ENCODE measurements around the gene UFC1. TPM values are rescaled to one million over a fixed set of nuclear protein-coding genes. Genes with fewer than 3 reads are reported as not detected.
A peak's percentile ranks its signal among the peaks of the same experiment; 100 is the strongest.

Gene UFC1
- total RNA-seq, 1 donor from 2014 or later = 76.4 TPM

DNA sequence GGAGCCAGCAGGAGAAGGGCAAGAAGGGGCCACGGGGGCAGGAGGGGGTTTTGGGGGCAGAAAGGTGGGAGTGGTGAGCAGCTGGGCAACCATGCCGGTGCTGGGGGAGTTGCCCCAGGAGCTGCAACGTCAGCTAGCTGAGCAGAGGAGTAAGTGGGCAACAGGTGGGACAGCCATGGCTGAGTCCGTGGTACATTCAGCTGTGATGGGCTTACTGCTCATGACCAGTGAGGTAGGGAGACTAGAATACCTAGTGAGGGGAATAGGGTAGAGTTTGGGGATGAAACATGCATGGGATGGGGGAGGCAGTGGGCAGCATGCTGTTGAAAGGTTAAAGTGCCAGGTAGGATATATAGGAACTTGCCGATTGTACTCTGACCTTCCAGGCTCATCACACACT is 7.9 kb downstream of the UFC1 start:
- intact Hi-C loops (cut with micrococcal nuclease) = no loop called here
- Histone ChIP-seq H3K9me3 (replicated peaks) (no peaks in the 10 kb centered on the region), H3K27ac (replicated peaks) (no peak overlapping the region)

DNA sequence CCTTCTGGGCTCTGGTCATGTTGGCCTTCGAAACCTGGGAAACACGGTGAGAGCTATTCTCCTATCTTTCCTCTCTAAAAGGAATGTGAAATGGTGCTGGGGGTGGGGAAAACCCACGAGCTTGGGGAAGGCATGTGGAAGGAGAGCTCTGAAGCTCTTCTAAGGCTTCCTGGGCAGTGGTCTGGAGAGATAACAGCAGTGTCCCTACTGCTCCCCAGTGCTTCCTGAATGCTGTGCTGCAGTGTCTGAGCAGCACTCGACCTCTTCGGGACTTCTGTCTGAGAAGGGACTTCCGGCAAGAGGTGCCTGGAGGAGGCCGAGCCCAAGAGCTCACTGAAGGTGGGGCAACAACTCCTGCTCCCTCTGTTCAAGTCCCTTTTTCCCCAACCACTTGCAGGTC is 8.3 kb downstream of the UFC1 start:
- Histone ChIP-seq H3K27me3 (ENCODE audit: low read depth) (no peaks in the 10 kb centered on the region), H3K9me3 (replicated peaks) (no peaks in the 10 kb centered on the region), H3K4me1 (peaks cover 58% of the 10 kb centered on the region), H3K27ac (replicated peaks) (no peak overlapping the region), H3K36me3 (peaks cover 40% of the 10 kb centered on the region), H3K4me3 (no peak overlapping the region)
- intact Hi-C loops (cut with micrococcal nuclease) = no loop called here
- DNase-seq = no peak
- TF ChIP-seq, protein P1, sequence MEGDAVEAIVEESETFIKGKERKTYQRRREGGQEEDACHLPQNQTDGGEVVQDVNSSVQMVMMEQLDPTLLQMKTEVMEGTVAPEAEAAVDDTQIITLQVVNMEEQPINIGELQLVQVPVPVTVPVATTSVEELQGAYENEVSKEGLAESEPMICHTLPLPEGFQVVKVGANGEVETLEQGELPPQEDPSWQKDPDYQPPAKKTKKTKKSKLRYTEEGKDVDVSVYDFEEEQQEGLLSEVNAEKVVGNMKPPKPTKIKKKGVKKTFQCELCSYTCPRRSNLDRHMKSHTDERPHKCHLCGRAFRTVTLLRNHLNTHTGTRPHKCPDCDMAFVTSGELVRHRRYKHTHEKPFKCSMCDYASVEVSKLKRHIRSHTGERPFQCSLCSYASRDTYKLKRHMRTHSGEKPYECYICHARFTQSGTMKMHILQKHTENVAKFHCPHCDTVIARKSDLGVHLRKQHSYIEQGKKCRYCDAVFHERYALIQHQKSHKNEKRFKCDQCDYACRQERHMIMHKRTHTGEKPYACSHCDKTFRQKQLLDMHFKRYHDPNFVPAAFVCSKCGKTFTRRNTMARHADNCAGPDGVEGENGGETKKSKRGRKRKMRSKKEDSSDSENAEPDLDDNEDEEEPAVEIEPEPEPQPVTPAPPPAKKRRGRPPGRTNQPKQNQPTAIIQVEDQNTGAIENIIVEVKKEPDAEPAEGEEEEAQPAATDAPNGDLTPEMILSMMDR (IDR thresholded peaks at IDR 0.05; ENCODE audit: borderline replicate concordance) = no peak

More for the DNA sequence above, 7.9 kb downstream of the UFC1 start:
- DNase-seq = no peak
- TF ChIP-seq, protein P1 (IDR thresholded peaks at IDR 0.05; ENCODE audit: borderline replicate concordance) = no peak
- H3K4me1 ChIP-seq = peaks cover 54% of the 10 kb centered on the region
- no peaks in the 10 kb centered on the region for H3K27me3 ChIP-seq (ENCODE audit: low read depth)
- peaks cover 44% of the 10 kb centered on the region for H3K36me3 ChIP-seq
- no peak overlapping the region for H3K4me3 ChIP-seq

DNA sequence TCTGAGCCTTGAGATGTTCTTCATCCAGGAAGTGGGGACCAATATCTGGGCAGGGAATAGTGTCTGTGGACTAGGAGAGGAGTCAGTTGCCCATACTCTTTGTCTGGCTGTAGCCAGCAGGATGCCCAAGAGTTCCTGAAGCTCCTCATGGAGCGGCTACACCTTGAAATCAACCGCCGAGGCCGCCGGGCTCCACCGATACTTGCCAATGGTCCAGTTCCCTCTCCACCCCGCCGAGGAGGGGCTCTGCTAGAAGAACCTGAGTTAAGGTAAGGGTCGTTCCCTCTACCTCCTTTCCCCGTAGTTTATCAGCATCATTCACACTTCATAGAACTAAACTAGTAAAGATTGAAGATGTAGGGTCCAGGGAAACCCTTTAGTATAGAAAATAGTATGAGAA is 9.0 kb downstream of the UFC1 start:
- H3K27ac ChIP-seq (replicated peaks) = no peak overlapping the region
- H3K27me3 ChIP-seq (ENCODE audit: low read depth) = no peaks in the 10 kb centered on the region
- intact Hi-C loops (cut with micrococcal nuclease) = no loop called here
- TF ChIP-seq, protein P1 (IDR thresholded peaks at IDR 0.05; ENCODE audit: borderline replicate concordance) = no peak
- DNase-seq = no peak
- H3K4me3 ChIP-seq = no peak overlapping the region
- peaks cover 66% of the 10 kb centered on the region for H3K4me1 ChIP-seq
- H3K36me3 ChIP-seq = peaks cover 33% of the 10 kb centered on the region
- H3K9me3 ChIP-seq (replicated peaks) = no peaks in the 10 kb centered on the region

DNA sequence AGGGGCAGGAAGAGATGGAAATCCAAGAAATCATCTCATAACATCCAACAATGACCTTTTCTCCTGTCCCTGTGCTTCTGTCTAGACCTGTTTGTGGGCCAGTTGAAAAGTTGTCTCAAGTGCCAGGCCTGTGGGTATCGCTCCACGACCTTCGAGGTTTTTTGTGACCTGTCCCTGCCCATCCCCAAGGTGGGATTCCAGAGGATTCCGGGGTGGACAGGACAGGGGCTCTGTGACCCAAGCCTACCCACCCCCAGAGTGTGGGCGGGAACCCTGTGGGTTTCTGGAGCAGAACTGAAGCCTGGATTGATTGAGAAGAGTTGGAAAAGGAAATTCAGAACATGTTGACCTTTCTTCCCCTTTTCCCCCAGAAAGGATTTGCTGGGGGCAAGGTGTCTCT is 10.0 kb downstream of the UFC1 start:
- H3K36me3 ChIP-seq = peaks cover 25% of the 10 kb centered on the region
- intact Hi-C loops (cut with micrococcal nuclease) = no loop called here
- peaks cover 64% of the 10 kb centered on the region for H3K4me1 ChIP-seq
- H3K27me3 ChIP-seq (ENCODE audit: low read depth) = no peaks in the 10 kb centered on the region
- no peak overlapping the region for H3K4me3 ChIP-seq
- no peak overlapping the region for H3K27ac ChIP-seq (replicated peaks)
- no peak for DNase-seq
- TF ChIP-seq, protein P1 (IDR thresholded peaks at IDR 0.05; ENCODE audit: borderline replicate concordance) = no peak
- H3K9me3 ChIP-seq (replicated peaks) = no peaks in the 10 kb centered on the region

DNA sequence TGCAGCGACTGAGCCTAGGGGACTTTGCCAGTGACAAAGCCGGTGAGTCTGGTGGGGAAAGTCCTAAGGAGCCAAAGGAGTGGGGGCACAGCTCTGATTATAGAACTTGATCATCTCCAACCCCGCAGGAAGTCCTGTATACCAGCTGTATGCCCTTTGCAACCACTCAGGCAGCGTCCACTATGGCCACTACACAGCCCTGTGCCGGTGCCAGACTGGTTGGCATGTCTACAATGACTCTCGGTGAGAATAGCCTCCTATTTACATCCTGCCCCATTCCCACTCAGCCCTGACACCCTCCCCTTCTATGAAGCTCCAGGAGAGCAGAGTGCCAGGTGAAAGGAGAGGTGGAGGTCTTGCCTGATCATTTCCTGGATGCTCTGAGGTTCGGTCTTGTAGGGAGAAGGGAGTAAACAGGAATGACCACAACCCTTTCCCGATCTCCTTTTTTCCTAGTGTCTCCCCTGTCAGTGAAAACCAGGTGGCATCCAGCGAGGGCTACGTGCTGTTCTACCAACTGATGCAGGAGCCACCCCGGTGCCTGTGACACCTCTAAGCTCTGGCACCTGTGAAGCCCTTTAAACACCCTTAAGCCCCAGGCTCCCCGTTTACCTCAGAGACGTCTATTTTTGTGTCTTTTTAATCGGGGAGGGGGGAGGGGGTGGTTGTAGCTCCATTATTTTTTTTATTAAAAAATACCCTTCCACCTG is 11.3 kb downstream of the UFC1 start:
- DNase-seq = no peak
- TF ChIP-seq, protein P1 (IDR thresholded peaks at IDR 0.05; ENCODE audit: borderline replicate concordance) = no peak
- Histone ChIP-seq H3K27ac (replicated peaks) (peak overlapping the region; percentile 91), H3K9me3 (replicated peaks) (no peaks in the 10 kb centered on the region), H3K4me3 (peak overlapping the region; percentile 80), H3K36me3 (peaks cover 38% of the 10 kb centered on the region), H3K4me1 (peaks cover 53% of the 10 kb centered on the region), H3K27me3 (ENCODE audit: low read depth) (no peaks in the 10 kb centered on the region)
- intact Hi-C loops (cut with micrococcal nuclease) = no loop called here

Measured in left ventricle myocardium inferior (tissue), 1 donor.